WTC11 (cell line): Measurements from ENCODE around the gene TSACC. TPM values are rescaled to one million over a fixed set of nuclear protein-coding genes. Genes with fewer than 3 reads are reported as not detected.

Experiments
- ATAC-seq: fragments of 200-7000 bp; cut with Tn5 transposase; 2 replicates; pipeline ENCODE4 v1.10.0; 2021; ENCODE audit warnings: mild to moderate bottlenecking, moderate library complexity
- Bru-seq: library from RNA; stranded (reverse); fragments of 400-500 nt; gene quantifications from one replicate; lab custom pipeline; 2021; lab: Mats Ljungman, UMichigan
- CTCF ChIA-PET: fragments of 300-600 bp; sonication (Branson Sonifier 250); formaldehyde crosslinking; loops from one replicate; lab custom pipeline; 2021; ENCODE audit warnings: antibody characterized with exemption; lab: Charles Lee
- POLR2A ChIA-PET: fragments of 350-600 bp; sonication (Branson Sonifier 250); formaldehyde crosslinking; loops from one replicate; lab custom pipeline; 2021; ENCODE audit warnings: antibody characterized with exemption; lab: Charles Lee
- DNase-seq: peaks from one replicate; pipeline ENCODE4 v3.0.0; 2021; ENCODE audit warnings: low spot score
- H3K27ac Mint-ChIP-seq: 2 replicates; pipeline ENCODE4 v1.8.0; 2021; ENCODE audit warnings: mixed read lengths
- H3K27me3 Mint-ChIP-seq: 2 replicates; pipeline ENCODE4 v1.8.0; 2021; ENCODE audit warnings: low read depth, mild to moderate bottlenecking, moderate library complexity, mixed read lengths
- H3K36me3 Mint-ChIP-seq: 2 replicates; pipeline ENCODE4 v1.8.0; 2021; ENCODE audit warnings: mixed read lengths
- H3K4me1 Mint-ChIP-seq: 2 replicates; pipeline ENCODE4 v1.8.0; 2022; ENCODE audit warnings: mixed read lengths
- H3K4me3 Mint-ChIP-seq: 2 replicates; pipeline ENCODE4 v1.8.0; 2021; ENCODE audit warnings: mild to moderate bottlenecking, moderate library complexity, mixed read lengths
- H3K9me3 Mint-ChIP-seq: 2 replicates; pipeline ENCODE4 v1.8.0; 2021; ENCODE audit warnings: mixed read lengths
- AFF4 ChIP-seq: sonication (generic); formaldehyde crosslinking; IDR thresholded peaks from 2 replicates; pipeline ENCODE4 v1.8.1; 2023; ENCODE audit warnings: mild to moderate bottlenecking, missing genetic modification reagents, borderline replicate concordance
- ATF1 ChIP-seq: sonication (generic); formaldehyde crosslinking; IDR thresholded peaks from 2 replicates; pipeline ENCODE4 v1.8.1; 2023; ENCODE audit warnings: mild to moderate bottlenecking, moderate library complexity, missing genetic modification reagents
- CREB1 ChIP-seq: sonication (generic); formaldehyde crosslinking; IDR thresholded peaks from 2 replicates; pipeline ENCODE4 v1.8.0; 2023; ENCODE audit warnings: mild to moderate bottlenecking, missing genetic modification reagents
- GTF2I ChIP-seq: fragments of 250-450 bp; sonication (Bioruptor Pico); conservative IDR thresholded peaks from 2 replicates; pipeline ENCODE4 v1.4.0; 2021; ENCODE audit warnings: mild to moderate bottlenecking
- HMGA2 ChIP-seq: fragments of 250-450 bp; sonication (Bioruptor Pico); IDR thresholded peaks from 2 replicates; pipeline ENCODE4 v1.4.0; 2021; ENCODE audit warnings: mild to moderate bottlenecking, moderate library complexity
- TCF7 ChIP-seq: sonication (generic); formaldehyde crosslinking; IDR thresholded peaks from 2 replicates; pipeline ENCODE4 v1.8.0; 2022; ENCODE audit warnings: mild to moderate bottlenecking, low read depth, missing genetic modification reagents, moderate library complexity
- ZNF219 ChIP-seq: sonication (generic); formaldehyde crosslinking; IDR thresholded peaks from 2 replicates; pipeline ENCODE4 v1.8.0; 2023; ENCODE audit warnings: missing genetic modification reagents, mild to moderate bottlenecking, borderline replicate concordance
- ZNF263 ChIP-seq: sonication (generic); formaldehyde crosslinking; IDR thresholded peaks from 2 replicates; pipeline ENCODE4 v1.8.1; 2022; ENCODE audit warnings: low read depth, mild to moderate bottlenecking, moderate library complexity, missing genetic modification reagents
- ZNF317 ChIP-seq: sonication (generic); formaldehyde crosslinking; IDR thresholded peaks from 2 replicates; pipeline ENCODE4 v1.8.1; 2023; ENCODE audit warnings: low read depth, mild to moderate bottlenecking, moderate library complexity, missing genetic modification reagents, borderline replicate concordance
- ZNF416 ChIP-seq: fragments of 250-450 bp; sonication (Bioruptor Pico); IDR thresholded peaks from 2 replicates; pipeline ENCODE4 v1.9.0; 2021; ENCODE audit warnings: mild to moderate bottlenecking, inconsistent platforms
- ZNF671 ChIP-seq: fragments of 250-450 bp; sonication (Bioruptor Pico); IDR thresholded peaks from 2 replicates; pipeline ENCODE4 v1.8.0; 2021; ENCODE audit warnings: mild to moderate bottlenecking
- ZSCAN18 ChIP-seq: fragments of 250-450 bp; sonication (Bioruptor Pico); IDR thresholded peaks from 2 replicates; pipeline ENCODE4 v2.1.2; 2022; ENCODE audit warnings: mild to moderate bottlenecking, moderate library complexity
- long read RNA-seq, 3 experiments: library from RNA in 1 of 3; library from capped mRNA in 1 of 3; library from polyadenylated mRNA in 1 of 3; unstranded in 2 of 3; stranded (forward) in 1 of 3; transcript quantifications; one replicate each; pipeline ENCODE4 v2.0.0, GENCODE V29; 2021
- total RNA-seq: library from RNA; stranded (reverse); gene quantifications from 3 replicates; pipeline ENCODE4 v1.2.3, GENCODE V29; 2021
- TF ChIP-seq, protein P1 (sequence below): sonication (generic); formaldehyde crosslinking; IDR thresholded peaks from 2 replicates; pipeline ENCODE4 v1.8.1; 2022; ENCODE audit warnings: low read depth, missing genetic modification reagents, borderline replicate concordance
- TF ChIP-seq, protein P2 (sequence below): fragments of 250-450 bp; sonication (Bioruptor Pico); IDR thresholded peaks from 2 replicates; pipeline ENCODE4 v1.9.0; 2021; ENCODE audit warnings: mild to moderate bottlenecking
- TF ChIP-seq, protein P3 (sequence below): sonication (generic); formaldehyde crosslinking; IDR thresholded peaks from 2 replicates; pipeline ENCODE4 v1.8.1; 2023; ENCODE audit warnings: mild to moderate bottlenecking, missing genetic modification reagents
- TF ChIP-seq, protein P4 (sequence below): sonication (generic); formaldehyde crosslinking; IDR thresholded peaks from 2 replicates; pipeline ENCODE4 v1.8.0; 2022; ENCODE audit warnings: missing genetic modification reagents
- TF ChIP-seq, protein P5 (sequence below): sonication (generic); formaldehyde crosslinking; IDR thresholded peaks from 2 replicates; pipeline ENCODE4 v1.8.1; 2023; ENCODE audit warnings: mild to moderate bottlenecking, missing genetic modification reagents, moderate library complexity
- TF ChIP-seq, protein P6 (sequence below): sonication (generic); formaldehyde crosslinking; IDR thresholded peaks from 2 replicates; pipeline ENCODE4 v1.8.0; 2022; ENCODE audit warnings: mild to moderate bottlenecking, missing genetic modification reagents

The TSACC gene
- 1.8 to 2.7 TPM (median 2.2 TPM) in 3 replicates for total RNA-seq
- Bru-seq, nascent RNA, result percentile 43 among the genes with signal in this experiment
- long read RNA-seq, experiment 1, partial matches to known transcripts, result 1 of 6 reads
- long read RNA-seq, experiment 1, other reads (novel, unspliced or antisense), result 3 of 6 reads
- long read RNA-seq, experiment 2, partial matches to known transcripts, result 2 of 3 reads
- long read RNA-seq, experiment 2, other reads (novel, unspliced or antisense), result 0 of 3 reads
- long read RNA-seq, experiment 3, result 0 reads

DNA sequence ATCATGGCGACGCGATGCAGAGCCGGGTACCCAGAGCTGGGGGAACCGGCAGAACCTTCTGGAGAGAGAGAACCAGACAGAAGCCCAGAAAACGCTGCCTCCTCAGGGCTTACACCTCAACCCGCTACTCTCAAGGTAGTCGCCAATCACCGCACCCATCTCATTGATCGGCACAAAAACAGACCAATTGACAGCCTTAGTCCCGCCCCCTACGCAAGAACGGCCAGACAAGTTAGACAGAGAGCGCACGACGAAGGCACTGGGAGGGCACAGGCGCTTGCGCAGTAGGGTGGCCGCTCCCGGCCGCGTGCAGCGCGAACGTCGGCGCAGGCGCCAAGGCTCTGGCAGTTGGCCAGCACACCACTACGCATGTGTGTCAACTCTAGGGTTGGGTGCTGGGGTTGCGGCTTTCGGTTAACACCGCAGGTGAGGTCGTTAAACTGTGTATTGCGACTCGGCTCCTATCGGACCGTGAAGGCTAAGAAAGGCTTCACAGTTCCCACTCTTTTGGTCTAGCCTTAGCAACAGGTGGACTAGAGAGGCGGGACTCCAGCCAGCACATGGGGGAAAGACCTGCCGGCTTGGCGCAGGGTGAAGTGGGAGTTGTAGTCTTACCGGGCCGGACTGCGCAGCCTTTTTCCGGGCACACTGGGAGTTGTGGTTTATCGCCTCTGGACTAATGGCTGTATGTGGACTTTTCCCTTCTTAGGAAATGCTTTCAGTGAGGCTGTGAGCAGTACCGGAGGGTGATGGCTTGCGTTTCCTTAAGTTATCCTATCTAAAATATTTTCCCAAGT lies at the start of gene TSACC, which contains the start of gene CCT3:
Gene TSACC (plus strand): TSS at position 347 of the 797 bp plus-strand sequence. CDS start 1,232 bp downstream, outside the sequence.
Gene CCT3 (minus strand): TSS at position 113 of the 797 bp plus-strand sequence. CDS start 108 bp downstream, at position 5.
- Mint-ChIP-seq H3K27ac (peak within 1 kb of the TSS; percentile 96), H3K4me3 (peak within 1 kb of the TSS; percentile 99), H3K9me3 (no peaks in the 10 kb centered on the region), H3K36me3 (peaks cover 32% of the 10 kb centered on the region), H3K4me1 (peaks cover 18% of the 10 kb centered on the region), H3K27me3 (no peaks in the 10 kb centered on the region)
- ChIA-PET POLR2A (interaction anchor here (0.6 to 2.4 kb wide), 4 partner anchors 55 to 330 kb away, joined by 3 to 10 read pairs (median 4); partner anchors contain the start of gene SMG5), CTCF (interaction anchor here (0.6 to 3.0 kb wide), 10 partner anchors 18 to 197 kb away, joined by 3 to 14 read pairs (median 4); partner anchors contain the start of genes PMF1, SLC25A44 and SMG5)
- DNase-seq (peak; percentile 98), ATAC-seq (peak; percentile 97)
- no peak for TF ChIP-seq ZNF317 (CRISPR knock-in tag)
- no peak for TF ChIP-seq ZNF219
- TF ChIP-seq, protein P1, sequence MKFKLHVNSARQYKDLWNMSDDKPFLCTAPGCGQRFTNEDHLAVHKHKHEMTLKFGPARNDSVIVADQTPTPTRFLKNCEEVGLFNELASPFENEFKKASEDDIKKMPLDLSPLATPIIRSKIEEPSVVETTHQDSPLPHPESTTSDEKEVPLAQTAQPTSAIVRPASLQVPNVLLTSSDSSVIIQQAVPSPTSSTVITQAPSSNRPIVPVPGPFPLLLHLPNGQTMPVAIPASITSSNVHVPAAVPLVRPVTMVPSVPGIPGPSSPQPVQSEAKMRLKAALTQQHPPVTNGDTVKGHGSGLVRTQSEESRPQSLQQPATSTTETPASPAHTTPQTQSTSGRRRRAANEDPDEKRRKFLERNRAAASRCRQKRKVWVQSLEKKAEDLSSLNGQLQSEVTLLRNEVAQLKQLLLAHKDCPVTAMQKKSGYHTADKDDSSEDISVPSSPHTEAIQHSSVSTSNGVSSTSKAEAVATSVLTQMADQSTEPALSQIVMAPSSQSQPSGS (CRISPR knock-in tag), result no peak
- TF ChIP-seq, protein P2, sequence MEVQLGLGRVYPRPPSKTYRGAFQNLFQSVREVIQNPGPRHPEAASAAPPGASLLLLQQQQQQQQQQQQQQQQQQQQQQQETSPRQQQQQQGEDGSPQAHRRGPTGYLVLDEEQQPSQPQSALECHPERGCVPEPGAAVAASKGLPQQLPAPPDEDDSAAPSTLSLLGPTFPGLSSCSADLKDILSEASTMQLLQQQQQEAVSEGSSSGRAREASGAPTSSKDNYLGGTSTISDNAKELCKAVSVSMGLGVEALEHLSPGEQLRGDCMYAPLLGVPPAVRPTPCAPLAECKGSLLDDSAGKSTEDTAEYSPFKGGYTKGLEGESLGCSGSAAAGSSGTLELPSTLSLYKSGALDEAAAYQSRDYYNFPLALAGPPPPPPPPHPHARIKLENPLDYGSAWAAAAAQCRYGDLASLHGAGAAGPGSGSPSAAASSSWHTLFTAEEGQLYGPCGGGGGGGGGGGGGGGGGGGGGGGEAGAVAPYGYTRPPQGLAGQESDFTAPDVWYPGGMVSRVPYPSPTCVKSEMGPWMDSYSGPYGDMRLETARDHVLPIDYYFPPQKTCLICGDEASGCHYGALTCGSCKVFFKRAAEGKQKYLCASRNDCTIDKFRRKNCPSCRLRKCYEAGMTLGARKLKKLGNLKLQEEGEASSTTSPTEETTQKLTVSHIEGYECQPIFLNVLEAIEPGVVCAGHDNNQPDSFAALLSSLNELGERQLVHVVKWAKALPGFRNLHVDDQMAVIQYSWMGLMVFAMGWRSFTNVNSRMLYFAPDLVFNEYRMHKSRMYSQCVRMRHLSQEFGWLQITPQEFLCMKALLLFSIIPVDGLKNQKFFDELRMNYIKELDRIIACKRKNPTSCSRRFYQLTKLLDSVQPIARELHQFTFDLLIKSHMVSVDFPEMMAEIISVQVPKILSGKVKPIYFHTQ (CRISPR knock-in tag), result no peak
- no peak for TF ChIP-seq ZNF263 (CRISPR knock-in tag)
- no peak for TF ChIP-seq ATF1 (CRISPR knock-in tag)
- TF ChIP-seq GTF2I (CRISPR knock-in tag), result no peak
- no peak for TF ChIP-seq AFF4
- TF ChIP-seq CREB1 (CRISPR knock-in tag), result no peak
- TF ChIP-seq HMGA2 (CRISPR knock-in tag), result no peak
- TF ChIP-seq, protein P3, sequence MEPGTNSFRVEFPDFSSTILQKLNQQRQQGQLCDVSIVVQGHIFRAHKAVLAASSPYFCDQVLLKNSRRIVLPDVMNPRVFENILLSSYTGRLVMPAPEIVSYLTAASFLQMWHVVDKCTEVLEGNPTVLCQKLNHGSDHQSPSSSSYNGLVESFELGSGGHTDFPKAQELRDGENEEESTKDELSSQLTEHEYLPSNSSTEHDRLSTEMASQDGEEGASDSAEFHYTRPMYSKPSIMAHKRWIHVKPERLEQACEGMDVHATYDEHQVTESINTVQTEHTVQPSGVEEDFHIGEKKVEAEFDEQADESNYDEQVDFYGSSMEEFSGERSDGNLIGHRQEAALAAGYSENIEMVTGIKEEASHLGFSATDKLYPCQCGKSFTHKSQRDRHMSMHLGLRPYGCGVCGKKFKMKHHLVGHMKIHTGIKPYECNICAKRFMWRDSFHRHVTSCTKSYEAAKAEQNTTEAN (CRISPR knock-in tag), result no peak
- TF ChIP-seq TCF7 (CRISPR knock-in tag), result no peak
- TF ChIP-seq, protein P4, sequence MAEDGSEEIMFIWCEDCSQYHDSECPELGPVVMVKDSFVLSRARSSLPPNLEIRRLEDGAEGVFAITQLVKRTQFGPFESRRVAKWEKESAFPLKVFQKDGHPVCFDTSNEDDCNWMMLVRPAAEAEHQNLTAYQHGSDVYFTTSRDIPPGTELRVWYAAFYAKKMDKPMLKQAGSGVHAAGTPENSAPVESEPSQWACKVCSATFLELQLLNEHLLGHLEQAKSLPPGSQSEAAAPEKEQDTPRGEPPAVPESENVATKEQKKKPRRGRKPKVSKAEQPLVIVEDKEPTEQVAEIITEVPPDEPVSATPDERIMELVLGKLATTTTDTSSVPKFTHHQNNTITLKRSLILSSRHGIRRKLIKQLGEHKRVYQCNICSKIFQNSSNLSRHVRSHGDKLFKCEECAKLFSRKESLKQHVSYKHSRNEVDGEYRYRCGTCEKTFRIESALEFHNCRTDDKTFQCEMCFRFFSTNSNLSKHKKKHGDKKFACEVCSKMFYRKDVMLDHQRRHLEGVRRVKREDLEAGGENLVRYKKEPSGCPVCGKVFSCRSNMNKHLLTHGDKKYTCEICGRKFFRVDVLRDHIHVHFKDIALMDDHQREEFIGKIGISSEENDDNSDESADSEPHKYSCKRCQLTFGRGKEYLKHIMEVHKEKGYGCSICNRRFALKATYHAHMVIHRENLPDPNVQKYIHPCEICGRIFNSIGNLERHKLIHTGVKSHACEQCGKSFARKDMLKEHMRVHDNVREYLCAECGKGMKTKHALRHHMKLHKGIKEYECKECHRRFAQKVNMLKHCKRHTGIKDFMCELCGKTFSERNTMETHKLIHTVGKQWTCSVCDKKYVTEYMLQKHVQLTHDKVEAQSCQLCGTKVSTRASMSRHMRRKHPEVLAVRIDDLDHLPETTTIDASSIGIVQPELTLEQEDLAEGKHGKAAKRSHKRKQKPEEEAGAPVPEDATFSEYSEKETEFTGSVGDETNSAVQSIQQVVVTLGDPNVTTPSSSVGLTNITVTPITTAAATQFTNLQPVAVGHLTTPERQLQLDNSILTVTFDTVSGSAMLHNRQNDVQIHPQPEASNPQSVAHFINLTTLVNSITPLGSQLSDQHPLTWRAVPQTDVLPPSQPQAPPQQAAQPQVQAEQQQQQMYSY (CRISPR knock-in tag), result no peak
- TF ChIP-seq ZSCAN18 (CRISPR knock-in tag), result no peak
- no peak for TF ChIP-seq ZNF416 (CRISPR knock-in tag)
- no peak for TF ChIP-seq ZNF671 (CRISPR knock-in tag)
- TF ChIP-seq, protein P5, sequence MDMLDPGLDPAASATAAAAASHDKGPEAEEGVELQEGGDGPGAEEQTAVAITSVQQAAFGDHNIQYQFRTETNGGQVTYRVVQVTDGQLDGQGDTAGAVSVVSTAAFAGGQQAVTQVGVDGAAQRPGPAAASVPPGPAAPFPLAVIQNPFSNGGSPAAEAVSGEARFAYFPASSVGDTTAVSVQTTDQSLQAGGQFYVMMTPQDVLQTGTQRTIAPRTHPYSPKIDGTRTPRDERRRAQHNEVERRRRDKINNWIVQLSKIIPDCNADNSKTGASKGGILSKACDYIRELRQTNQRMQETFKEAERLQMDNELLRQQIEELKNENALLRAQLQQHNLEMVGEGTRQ (CRISPR knock-in tag), result peak; percentile 48
- TF ChIP-seq, protein P6, sequence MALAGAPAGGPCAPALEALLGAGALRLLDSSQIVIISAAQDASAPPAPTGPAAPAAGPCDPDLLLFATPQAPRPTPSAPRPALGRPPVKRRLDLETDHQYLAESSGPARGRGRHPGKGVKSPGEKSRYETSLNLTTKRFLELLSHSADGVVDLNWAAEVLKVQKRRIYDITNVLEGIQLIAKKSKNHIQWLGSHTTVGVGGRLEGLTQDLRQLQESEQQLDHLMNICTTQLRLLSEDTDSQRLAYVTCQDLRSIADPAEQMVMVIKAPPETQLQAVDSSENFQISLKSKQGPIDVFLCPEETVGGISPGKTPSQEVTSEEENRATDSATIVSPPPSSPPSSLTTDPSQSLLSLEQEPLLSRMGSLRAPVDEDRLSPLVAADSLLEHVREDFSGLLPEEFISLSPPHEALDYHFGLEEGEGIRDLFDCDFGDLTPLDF (CRISPR knock-in tag), result no peak
